ENCODE measurements around the gene TBC1D16. TPM values are rescaled to one million over a fixed set of nuclear protein-coding genes. Genes with fewer than 3 reads are reported as not detected.

TBC1D16 gene
- total and polyA plus RNA-seq, 11 donors: 5.3 to 22.1 (median 17.4) TPM

DNA sequence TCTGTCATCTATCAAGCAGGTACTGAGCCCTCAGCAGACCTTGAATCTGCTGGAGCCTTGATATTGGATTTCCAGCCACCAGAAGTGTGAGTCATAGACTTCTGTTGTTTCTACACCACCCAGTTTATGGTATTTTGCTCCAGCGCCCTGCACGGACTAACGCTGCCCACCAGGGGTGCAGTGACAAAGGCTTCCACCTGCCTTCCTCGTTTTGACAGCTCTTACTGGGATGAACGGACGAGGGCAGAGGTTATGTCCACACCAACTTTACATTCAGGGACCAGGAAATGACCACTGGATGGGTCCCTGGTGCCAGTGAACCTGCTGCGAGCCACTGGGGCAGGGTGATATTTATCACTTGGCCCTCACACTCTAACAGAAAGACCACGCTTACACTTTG, 129.8 kb downstream of the TBC1D16 start:
- TF ChIP-seq POLR2A (IDR thresholded peaks at IDR 0.05): no peak
- TF ChIP-seq, protein P1, sequence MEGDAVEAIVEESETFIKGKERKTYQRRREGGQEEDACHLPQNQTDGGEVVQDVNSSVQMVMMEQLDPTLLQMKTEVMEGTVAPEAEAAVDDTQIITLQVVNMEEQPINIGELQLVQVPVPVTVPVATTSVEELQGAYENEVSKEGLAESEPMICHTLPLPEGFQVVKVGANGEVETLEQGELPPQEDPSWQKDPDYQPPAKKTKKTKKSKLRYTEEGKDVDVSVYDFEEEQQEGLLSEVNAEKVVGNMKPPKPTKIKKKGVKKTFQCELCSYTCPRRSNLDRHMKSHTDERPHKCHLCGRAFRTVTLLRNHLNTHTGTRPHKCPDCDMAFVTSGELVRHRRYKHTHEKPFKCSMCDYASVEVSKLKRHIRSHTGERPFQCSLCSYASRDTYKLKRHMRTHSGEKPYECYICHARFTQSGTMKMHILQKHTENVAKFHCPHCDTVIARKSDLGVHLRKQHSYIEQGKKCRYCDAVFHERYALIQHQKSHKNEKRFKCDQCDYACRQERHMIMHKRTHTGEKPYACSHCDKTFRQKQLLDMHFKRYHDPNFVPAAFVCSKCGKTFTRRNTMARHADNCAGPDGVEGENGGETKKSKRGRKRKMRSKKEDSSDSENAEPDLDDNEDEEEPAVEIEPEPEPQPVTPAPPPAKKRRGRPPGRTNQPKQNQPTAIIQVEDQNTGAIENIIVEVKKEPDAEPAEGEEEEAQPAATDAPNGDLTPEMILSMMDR (IDR thresholded peaks at IDR 0.05): no peak

GRCh38 chr17:79904865-79905264, 130.8 kb downstream of the TBC1D16 start:
- TF ChIP-seq POLR2A (IDR thresholded peaks at IDR 0.05): no peak
- TF ChIP-seq, protein P1 (IDR thresholded peaks at IDR 0.05): no peak
- peaks cover 0 to 46% (median 5%) of the 10 kb centered on the region in 9 donors for H3K27me3 ChIP-seq

More for the DNA sequence above, 129.8 kb downstream of the TBC1D16 start:
- H3K9me3 ChIP-seq: no peaks in the 10 kb centered on the region
- H3K27me3 ChIP-seq: peaks cover 0 to 46% (median 5%) of the 10 kb centered on the region in 9 donors
- no peaks in the 10 kb centered on the region for H3K36me3 ChIP-seq
- no peak overlapping the region for H3K4me3 ChIP-seq
- no peak overlapping the region for H3K27ac ChIP-seq
- no peaks in the 10 kb centered on the region for H3K4me1 ChIP-seq
- 50 to 66% (median 64%) methylated on average over 7 to 8 of the region's 8 CpGs for WGBS, 4 donors
- intact Hi-C loops (cut with DNase I): no loop called here
- ATAC-seq: no peak
- no peak for DNase-seq

GRCh38 chr17:79902146-79902791, 133.4 kb downstream of the TBC1D16 start:
- Histone ChIP-seq H3K27me3 (peaks cover 0 to 41% (median 5%) of the 10 kb centered on the region in 9 donors), H3K9me3 (peaks cover 0 to 11% (median 0%) of the 10 kb centered on the region in 12 donors), H3K36me3 (no peaks in the 10 kb centered on the region), H3K4me1 (no peaks in the 10 kb centered on the region), H3K4me3 (no peak overlapping the region), H3K27ac (no peak overlapping the region)
- no peak for ATAC-seq
- intact Hi-C loops (cut with DNase I): loop anchor here in 1 of 10 donors (5.0 kb wide), 1 partner anchor 45 kb away; no protein-coding TSS in a partner anchor
- WGBS, 4 donors: 79 to 85% (median 82%) methylated on average over 6 to 10 of the region's 10 CpGs
- DNase-seq: no peak
- TF ChIP-seq, protein P1 (IDR thresholded peaks at IDR 0.05): no peak
- no peak for TF ChIP-seq POLR2A (IDR thresholded peaks at IDR 0.05)

More at GRCh38 chr17:79904865-79905264, 130.8 kb downstream of the TBC1D16 start:
- 75 to 85% (median 77%) methylated on average over 9 of the region's 9 CpGs for WGBS, 4 donors
- H3K9me3 ChIP-seq: peaks cover 0 to 4% (median 0%) of the 10 kb centered on the region in 12 donors
- intact Hi-C loops (cut with DNase I): loop anchor here in 1 of 10 donors (5.0 kb wide), 1 partner anchor 48 kb away; no protein-coding TSS in a partner anchor
- no peak for ATAC-seq
- no peaks in the 10 kb centered on the region for H3K36me3 ChIP-seq
- no peak overlapping the region for H3K27ac ChIP-seq
- no peak overlapping the region for H3K4me3 ChIP-seq
- DNase-seq: no peak
- H3K4me1 ChIP-seq: no peaks in the 10 kb centered on the region

DNA sequence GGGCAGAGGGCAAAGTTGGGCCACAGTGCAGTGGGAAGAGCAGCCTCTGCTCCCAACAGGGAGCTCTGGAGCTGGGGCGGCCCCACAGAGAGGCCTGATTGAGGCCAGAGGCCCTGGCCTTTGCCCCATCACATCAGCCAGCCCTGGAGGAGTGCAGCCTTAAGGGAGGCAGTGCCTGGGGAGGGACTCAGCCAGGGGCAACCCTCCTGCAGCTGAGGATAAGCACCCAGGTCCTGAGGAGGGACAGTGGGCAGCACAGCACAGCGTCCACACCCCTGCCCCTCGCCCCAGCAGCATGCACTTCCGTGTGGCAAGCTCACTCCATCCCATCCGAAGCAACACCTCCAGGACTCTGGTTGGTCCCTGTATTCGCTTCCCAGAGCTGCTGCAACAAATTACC, 134.5 kb downstream of the TBC1D16 start:
- peaks cover 0 to 40% (median 5%) of the 10 kb centered on the region in 9 donors for H3K27me3 ChIP-seq
- no peak overlapping the region for H3K27ac ChIP-seq
- intact Hi-C loops (cut with DNase I): loop anchor here in 1 of 10 donors (5.0 kb wide), 1 partner anchor 44 kb away; no protein-coding TSS in a partner anchor
- no peaks in the 10 kb centered on the region for H3K4me1 ChIP-seq
- peaks cover 0 to 11% (median 0%) of the 10 kb centered on the region in 12 donors for H3K9me3 ChIP-seq
- 78 to 84% (median 82%) methylated on average over 6 of the region's 6 CpGs for WGBS, 4 donors
- H3K36me3 ChIP-seq: no peaks in the 10 kb centered on the region
- no peak overlapping the region for H3K4me3 ChIP-seq
- peak in 1 of 4 donors; percentile 18 for ATAC-seq
- TF ChIP-seq, protein P1 (IDR thresholded peaks at IDR 0.05): no peak
- TF ChIP-seq POLR2A (IDR thresholded peaks at IDR 0.05): no peak
- DNase-seq: no peak
